Measurements from ENCODE around the gene ALOX5AP. TPM values are rescaled to one million over a fixed set of nuclear protein-coding genes. Genes with fewer than 3 reads are reported as not detected.

The ALOX5AP gene
- total and polyA plus RNA-seq, 9 of the 15 experiments (the other 6 are each of a cell fraction or from before 2014, with no cell fraction given): 0.31 TPM; not detected in 8

DNA sequence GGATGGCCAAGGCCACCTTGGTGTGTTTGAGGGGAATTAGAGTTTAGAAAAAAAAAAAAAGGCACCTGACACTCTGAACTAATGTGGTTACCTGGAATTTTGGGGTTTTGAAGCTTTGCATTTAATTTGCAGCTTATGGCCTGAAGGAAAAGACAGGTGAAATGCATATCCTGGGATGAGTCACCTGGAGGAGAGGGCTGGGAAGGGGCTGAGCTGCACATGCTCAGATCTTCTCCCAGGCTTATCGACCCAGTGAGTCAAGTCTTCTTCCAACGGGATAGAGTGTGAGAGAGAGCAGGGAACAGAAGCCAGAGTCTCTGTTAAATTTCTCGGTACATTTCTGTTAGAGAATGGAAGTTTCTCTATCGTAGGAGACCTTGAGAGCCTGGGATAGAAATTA, 29.7 kb upstream of the ALOX5AP start:
- no peak for DNase-seq (ENCODE audit: extremely low read depth in 1 of 4, low spot score in 3 of 4)
- no peak for TF ChIP-seq OTX1 (CRISPR knock-in tag; IDR thresholded peaks at IDR 0.05)
- TF ChIP-seq NRF1 (conservative IDR thresholded peaks at IDR 0.05 in 1 of 2, IDR thresholded peaks at IDR 0.05 in 1 of 2): peak; percentile 36 to 39; a peak in 1 of 4 replicates
- H3K27me3 ChIP-seq (ENCODE audit: control insufficient read depth in 2 of 2, insufficient read depth in 2 of 2, low read length in 2 of 2): peaks cover 0 to 12% of the 10 kb centered on the region in 2 experiments; a peak in 3 of 5 replicates
- H3K4me1 ChIP-seq (replicated peaks in 1 of 2; ENCODE audit: control insufficient read depth in 2 of 2, insufficient read depth in 2 of 2, low read length in 2 of 2): no peaks in the 10 kb centered on the region
- H3K9me1 ChIP-seq (ENCODE audit: control insufficient read depth, insufficient read depth, low read length): no peaks in the 10 kb centered on the region
- POLR2A ChIA-PET: interaction anchor here (0.7 to 0.8 kb wide), 2 partner anchors 270 to 483 kb away, joined by 3 read pairs; no protein-coding TSS in a partner anchor
- H3K4me3 ChIP-seq: no peak overlapping the region
- H3K9ac ChIP-seq (ENCODE audit: insufficient read depth in 1 of 2, low read depth in 2 of 2, low read length in 2 of 2): no peak overlapping the region
- no peaks in the 10 kb centered on the region for H3K9me3 ChIP-seq (replicated peaks; ENCODE audit: control insufficient read depth, insufficient read depth, low read depth, low read length)
- intact Hi-C loops (cut with micrococcal nuclease): no loop called here
- in situ Hi-C loops (cut with MboI): no loop called here
- H2AFZ ChIP-seq (ENCODE audit: low read depth, low read length): no peak overlapping the region
- no peak overlapping the region for H3K4me2 ChIP-seq (ENCODE audit: insufficient read depth, low read length)
- CTCF ChIA-PET (ENCODE audit: low intra/inter-chr PET ratio): no interaction called here
- FAIRE-seq: no peak
- 0% methylated on average over 4 of the region's 4 CpGs for WGBS (ENCODE audit: insufficient coverage, low coverage, missing lambda C conversion rate)
- no peaks in the 10 kb centered on the region for H3K36me3 ChIP-seq (ENCODE audit: control insufficient read depth, insufficient read depth, low read length)
- no peaks in the 10 kb centered on the region for H4K20me1 ChIP-seq (replicated peaks; ENCODE audit: control insufficient read depth, insufficient read depth, low read length)
- H3K27ac ChIP-seq (ENCODE audit: extremely low read depth, low read depth, low read length): no peak overlapping the region
- no peaks in the 10 kb centered on the region for H3K79me2 ChIP-seq (ENCODE audit: control insufficient read depth, insufficient read depth, low read length)
- ATAC-seq: no peak
- BruUV-seq (replicated peaks): no TSS peak

DNA sequence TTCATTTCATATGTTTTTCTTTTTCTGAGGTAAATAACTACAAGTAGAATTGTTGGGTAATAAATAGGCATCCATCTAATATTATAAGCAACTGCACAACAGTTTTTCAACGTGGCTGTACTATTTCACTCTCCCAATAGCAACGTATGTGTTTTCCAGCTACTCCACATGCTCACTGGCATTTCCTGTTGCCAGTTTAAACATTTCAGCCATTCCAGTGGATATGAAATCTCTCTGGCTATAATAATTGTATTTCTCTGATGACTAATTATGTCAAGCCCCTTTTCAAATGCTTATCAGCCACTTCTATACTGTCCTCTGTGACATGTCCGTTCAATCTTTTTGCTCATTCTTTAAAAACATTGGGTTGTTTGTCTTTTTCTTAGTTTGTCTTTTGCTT, 26.8 kb upstream of the ALOX5AP start:
- no peaks in the 10 kb centered on the region for H3K9me1 ChIP-seq (ENCODE audit: control insufficient read depth, insufficient read depth, low read length)
- no peak for FAIRE-seq
- no peak overlapping the region for H3K4me2 ChIP-seq (ENCODE audit: insufficient read depth, low read length)
- in situ Hi-C loops (cut with MboI) (no loop called here), intact Hi-C loops (cut with micrococcal nuclease) (no loop called here)
- POLR2A ChIA-PET: no interaction called here
- H2AFZ ChIP-seq (ENCODE audit: low read depth, low read length): no peak overlapping the region
- CTCF ChIA-PET (ENCODE audit: low intra/inter-chr PET ratio): no interaction called here
- no peak overlapping the region for H3K27ac ChIP-seq (ENCODE audit: extremely low read depth, low read depth, low read length)
- H3K27me3 ChIP-seq (ENCODE audit: control insufficient read depth in 2 of 2, insufficient read depth in 2 of 2, low read length in 2 of 2): peaks cover 0 to 14% of the 10 kb centered on the region in 2 experiments; a peak in 2 of 5 replicates
- no peak for DNase-seq (ENCODE audit: extremely low read depth in 1 of 4, low spot score in 3 of 4)
- H3K9ac ChIP-seq (ENCODE audit: insufficient read depth in 1 of 2, low read depth in 2 of 2, low read length in 2 of 2): no peak overlapping the region
- no peaks in the 10 kb centered on the region for H3K36me3 ChIP-seq (ENCODE audit: control insufficient read depth, insufficient read depth, low read length)
- H3K4me3 ChIP-seq: no peak overlapping the region
- no TSS peak for BruUV-seq (replicated peaks)
- H3K79me2 ChIP-seq (ENCODE audit: control insufficient read depth, insufficient read depth, low read length): no peaks in the 10 kb centered on the region
- no peaks in the 10 kb centered on the region for H3K9me3 ChIP-seq (replicated peaks; ENCODE audit: control insufficient read depth, insufficient read depth, low read depth, low read length)
- H3K4me1 ChIP-seq (replicated peaks in 1 of 2; ENCODE audit: control insufficient read depth in 2 of 2, insufficient read depth in 2 of 2, low read length in 2 of 2): no peaks in the 10 kb centered on the region
- 0% methylated on average over 3 of the region's 3 CpGs for WGBS (ENCODE audit: insufficient coverage, low coverage, missing lambda C conversion rate)
- no peak for TF ChIP-seq PML (IDR thresholded peaks at IDR 0.05; ENCODE audit: low read length)
- TF ChIP-seq, protein P1, sequence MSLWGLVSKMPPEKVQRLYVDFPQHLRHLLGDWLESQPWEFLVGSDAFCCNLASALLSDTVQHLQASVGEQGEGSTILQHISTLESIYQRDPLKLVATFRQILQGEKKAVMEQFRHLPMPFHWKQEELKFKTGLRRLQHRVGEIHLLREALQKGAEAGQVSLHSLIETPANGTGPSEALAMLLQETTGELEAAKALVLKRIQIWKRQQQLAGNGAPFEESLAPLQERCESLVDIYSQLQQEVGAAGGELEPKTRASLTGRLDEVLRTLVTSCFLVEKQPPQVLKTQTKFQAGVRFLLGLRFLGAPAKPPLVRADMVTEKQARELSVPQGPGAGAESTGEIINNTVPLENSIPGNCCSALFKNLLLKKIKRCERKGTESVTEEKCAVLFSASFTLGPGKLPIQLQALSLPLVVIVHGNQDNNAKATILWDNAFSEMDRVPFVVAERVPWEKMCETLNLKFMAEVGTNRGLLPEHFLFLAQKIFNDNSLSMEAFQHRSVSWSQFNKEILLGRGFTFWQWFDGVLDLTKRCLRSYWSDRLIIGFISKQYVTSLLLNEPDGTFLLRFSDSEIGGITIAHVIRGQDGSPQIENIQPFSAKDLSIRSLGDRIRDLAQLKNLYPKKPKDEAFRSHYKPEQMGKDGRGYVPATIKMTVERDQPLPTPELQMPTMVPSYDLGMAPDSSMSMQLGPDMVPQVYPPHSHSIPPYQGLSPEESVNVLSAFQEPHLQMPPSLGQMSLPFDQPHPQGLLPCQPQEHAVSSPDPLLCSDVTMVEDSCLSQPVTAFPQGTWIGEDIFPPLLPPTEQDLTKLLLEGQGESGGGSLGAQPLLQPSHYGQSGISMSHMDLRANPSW (CRISPR knock-in tag; IDR thresholded peaks at IDR 0.05): no peak
- TF ChIP-seq ZNF764 (CRISPR knock-in tag; IDR thresholded peaks at IDR 0.05; ENCODE audit: low read depth): no peak
- TF ChIP-seq, protein P2, sequence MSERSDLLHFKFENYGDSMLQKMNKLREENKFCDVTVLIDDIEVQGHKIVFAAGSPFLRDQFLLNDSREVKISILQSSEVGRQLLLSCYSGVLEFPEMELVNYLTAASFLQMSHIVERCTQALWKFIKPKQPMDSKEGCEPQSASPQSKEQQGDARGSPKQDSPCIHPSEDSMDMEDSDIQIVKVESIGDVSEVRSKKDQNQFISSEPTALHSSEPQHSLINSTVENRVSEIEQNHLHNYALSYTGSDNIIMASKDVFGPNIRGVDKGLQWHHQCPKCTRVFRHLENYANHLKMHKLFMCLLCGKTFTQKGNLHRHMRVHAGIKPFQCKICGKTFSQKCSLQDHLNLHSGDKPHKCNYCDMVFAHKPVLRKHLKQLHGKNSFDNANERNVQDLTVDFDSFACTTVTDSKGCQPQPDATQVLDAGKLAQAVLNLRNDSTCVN (CRISPR knock-in tag; IDR thresholded peaks at IDR 0.05): no peak
- TF ChIP-seq HEY1 (CRISPR knock-in tag; IDR thresholded peaks at IDR 0.05; ENCODE audit: borderline replicate concordance): no peak
- no peak for TF ChIP-seq TEAD2 (tag; IDR thresholded peaks at IDR 0.05)
- TF ChIP-seq, protein P3, sequence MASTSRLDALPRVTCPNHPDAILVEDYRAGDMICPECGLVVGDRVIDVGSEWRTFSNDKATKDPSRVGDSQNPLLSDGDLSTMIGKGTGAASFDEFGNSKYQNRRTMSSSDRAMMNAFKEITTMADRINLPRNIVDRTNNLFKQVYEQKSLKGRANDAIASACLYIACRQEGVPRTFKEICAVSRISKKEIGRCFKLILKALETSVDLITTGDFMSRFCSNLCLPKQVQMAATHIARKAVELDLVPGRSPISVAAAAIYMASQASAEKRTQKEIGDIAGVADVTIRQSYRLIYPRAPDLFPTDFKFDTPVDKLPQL (IDR thresholded peaks at IDR 0.05; ENCODE audit: extremely low read depth, insufficient read length): no peak
- no peak for TF ChIP-seq NR3C1 (CRISPR knock-in tag; IDR thresholded peaks at IDR 0.05)
- no peak for TF ChIP-seq BCOR (IDR thresholded peaks at IDR 0.05)
- no peak for ATAC-seq
- no peaks in the 10 kb centered on the region for H4K20me1 ChIP-seq (replicated peaks; ENCODE audit: control insufficient read depth, insufficient read depth, low read length)

All from K562 (cell line).